Right lobe of liver (tissue), 6 donors: Measurements from ENCODE around the gene TAGLN2. TPM values are rescaled to one million over a fixed set of nuclear protein-coding genes. Genes with fewer than 3 reads are reported as not detected.

Experiments
- ATAC-seq, 4 donors: fragments of 200-7000 bp; cut with Tn5 transposase; one replicate each; pipeline ENCODE4 v1.9.1; 2020; ENCODE audit warnings: mild to moderate bottlenecking in 4 of 4, moderate library complexity in 4 of 4
- DNase-seq, 3 donors: peaks; one replicate each; pipeline ENCODE4 v3.0.0-alpha.2; 2020
- H3K27ac ChIP-seq, 3 donors: fragments of 200-600 bp; one replicate each; pipeline ENCODE4 v1.8.0; 2022
- H3K27me3 ChIP-seq, 2 donors: fragments of 200-600 bp; one replicate each; pipeline ENCODE4 v1.8.0; 2022
- H3K36me3 ChIP-seq, 4 donors: fragments of 200-600 bp; sonication (generic) in 1 of 4; one replicate each; pipeline versions ENCODE4 v1.5.1 to v1.8.0; 2017 to 2022; ENCODE audit warnings: control low read depth in 1 of 4
- H3K4me1 ChIP-seq, 4 donors: fragments of 200-600 bp; sonication (generic) in 1 of 4; one replicate each; pipeline versions ENCODE4 v1.5.1 to v1.8.0; 2017 to 2022; ENCODE audit warnings: control low read depth in 1 of 4
- H3K4me3 ChIP-seq, 3 donors: fragments of 200-600 bp; one replicate each; pipeline ENCODE4 v1.8.0; 2022
- H3K9me3 ChIP-seq, 4 donors: fragments of 200-600 bp; sonication (generic) in 1 of 4; one replicate each; pipeline versions ENCODE4 v1.5.1 to v1.8.0; 2017 to 2022; ENCODE audit warnings: control low read depth in 1 of 4
- CTCF ChIP-seq, 4 donors: fragments of 200-600 bp in 3 of 4; fragments of 450-650 bp in 1 of 4; IDR thresholded peaks; one replicate each; pipeline versions ENCODE4 v1.5.1 to v1.8.0; 2016 to 2022; ENCODE audit warnings: antibody characterized with exemption in 4 of 4, mild to moderate bottlenecking in 2 of 4
- POLR2A ChIP-seq: fragments of 450-650 bp; IDR thresholded peaks from one replicate; pipeline ENCODE4 v1.6.1; 2017; ENCODE audit warnings: antibody characterized with exemption, mild to moderate bottlenecking
- WGBS: methylation state at CpG from one replicate; pipeline ENCODE4 v1.1.6; 2018; ENCODE audit warnings: low coverage, low lambda C conversion rate; ENCODE audit not compliant: insufficient coverage; ENCODE audit errors: missing lambda C conversion rate; 5-methylcytosine and 5-hydroxymethylcytosine counted together
- intact Hi-C, 2 donors: fragments of 100-400 bp; cut with DNase I; formaldehyde crosslinking; loops; one replicate each; pipeline versions ENCODE4 v1.11.2 to v1.14.1; 2022
- total RNA-seq, 6 experiments: library from RNA; depleted of rRNA in 2 of 6; stranded (reverse); fragments of >200 nt in 2 of 6; fragmentation: NEBNext Ultra II Directional in 3 of 6; extraction: Animal tissue kit (Norgen Biotek cat#: 25700) in 3 of 6; gene quantifications; one replicate each; pipeline versions ENCODE4 v1.1.0 to v1.2.4, GENCODE V29; 2016 to 2023
- donor health status: DM: no; HTN: yes; CAD: no.
- donor health status: DM: no; HTN: no; CAD: no.
- donor health status: DM: no; HTN: no; CAD: no.
- donor health status: DM: no; HTN: yes; CAD: no.
- donor health status: DM: no; HTN: yes; CAD: no.

The TAGLN2 gene
- total RNA-seq, 6 experiments from 2014 or later: 53.2 to 200 (median 117) TPM

GRCh38 chr1:159884296-159884695, 41.0 kb downstream of the TAGLN2 start:
- no peak for TF ChIP-seq POLR2A
- TF ChIP-seq CTCF (IDR thresholded peaks at IDR 0.05): no peak
- H3K4me3 ChIP-seq: no peak overlapping the region
- intact Hi-C loops: no loop called here
- no peaks in the 10 kb centered on the region for H3K27me3 ChIP-seq
- H3K36me3 ChIP-seq: no peaks in the 10 kb centered on the region
- H3K27ac ChIP-seq: no peak overlapping the region
- H3K9me3 ChIP-seq: no peaks in the 10 kb centered on the region
- DNase-seq (no peak), ATAC-seq (no peak)
- no peaks in the 10 kb centered on the region for H3K4me1 ChIP-seq
- 80% methylated on average over 8 of the region's 8 CpGs for WGBS

GRCh38 chr1:159883134-159883533, 42.2 kb downstream of the TAGLN2 start:
- Histone ChIP-seq H3K9me3 (no peaks in the 10 kb centered on the region), H3K4me1 (no peaks in the 10 kb centered on the region), H3K4me3 (no peak overlapping the region), H3K27ac (no peak overlapping the region), H3K36me3 (no peaks in the 10 kb centered on the region), H3K27me3 (no peaks in the 10 kb centered on the region)
- WGBS: 67% methylated on average over 3 of the region's 4 CpGs
- no peak for TF ChIP-seq POLR2A
- no peak for TF ChIP-seq CTCF (IDR thresholded peaks at IDR 0.05)
- ATAC-seq: no peak
- intact Hi-C loops: no loop called here
- no peak for DNase-seq

GRCh38 chr1:159882527-159882862, 42.8 kb downstream of the TAGLN2 start:
- intact Hi-C loops: no loop called here
- Histone ChIP-seq H3K4me3 (no peak overlapping the region), H3K9me3 (no peaks in the 10 kb centered on the region), H3K27me3 (no peaks in the 10 kb centered on the region), H3K36me3 (no peaks in the 10 kb centered on the region), H3K27ac (no peak overlapping the region), H3K4me1 (no peaks in the 10 kb centered on the region)
- no peak for TF ChIP-seq POLR2A
- no peak for TF ChIP-seq CTCF (IDR thresholded peaks at IDR 0.05)
- ATAC-seq: peak in 1 of 4 donors; percentile 20
- WGBS: 74% methylated on average over 2 of the region's 2 CpGs
- no peak for DNase-seq

GRCh38 chr1:159881622-159882526, 43.4 kb downstream of the TAGLN2 start:
- WGBS: 60% methylated on average over 6 of the region's 6 CpGs
- peak; percentile 73 to 78 (median 77) for DNase-seq
- no peak for TF ChIP-seq POLR2A
- no peak for TF ChIP-seq CTCF (IDR thresholded peaks at IDR 0.05)
- Histone ChIP-seq H3K36me3 (no peaks in the 10 kb centered on the region), H3K27ac (no peak overlapping the region), H3K4me3 (no peak overlapping the region), H3K4me1 (no peaks in the 10 kb centered on the region), H3K9me3 (no peaks in the 10 kb centered on the region), H3K27me3 (no peaks in the 10 kb centered on the region)
- intact Hi-C loops: no loop called here
- ATAC-seq: peak; percentile 43 to 75 (median 54)
